Endothelial cell of umbilical vein (primary cell): ENCODE measurements around the gene C9orf72. TPM values are rescaled to one million over a fixed set of nuclear protein-coding genes. Genes with fewer than 3 reads are reported as not detected.

Experiments used
- BruUV-seq: library from RNA; stranded (reverse); fragments of 400-500 nt; replicated peaks from 2 replicates; lab custom pipeline; 2021; lab: Mats Ljungman, UMichigan
- CTCF ChIA-PET: fragments of 300-600, 350-600 bp; sonication (Branson Sonifier 250); formaldehyde crosslinking; loops from one replicate; lab custom pipeline; 2021; ENCODE audit warnings: antibody characterized with exemption, inconsistent platforms; lab: Charles Lee
- POLR2A ChIA-PET: fragments of 300-600, 350-600 bp; sonication (Branson Sonifier 250); formaldehyde crosslinking; loops from one replicate; lab custom pipeline; 2021; ENCODE audit warnings: antibody characterized with exemption, inconsistent platforms; lab: Charles Lee
- DNase-seq: peaks from one replicate; pipeline ENCODE4 v3.0.0-alpha.2; 2011; ENCODE audit warnings: low read depth, low spot score
- FAIRE-seq: peaks from 2 replicates; lab custom pipeline; 2011; peaks lifted over from hg19 to GRCh38; lab: Jason Lieb, UNC
- H2AFZ ChIP-seq: 2 replicates; pipeline ENCODE4 v1.6.0; 2012; ENCODE audit warnings: low read depth, low read length, control low read depth, inconsistent platforms
- H3K27ac ChIP-seq: 2 replicates; pipeline ENCODE4 v1.5.1; 2011; ENCODE audit warnings: low read depth, mild to moderate bottlenecking, control low read depth, low read length, moderate library complexity; ENCODE audit not compliant: insufficient read depth
- H3K27me3 ChIP-seq, 2 experiments: 2 replicates each; pipeline versions ENCODE4 v1.6.0 to v1.6.1; 2011; ENCODE audit warnings: low read length in 2 of 2, mixed read lengths in 1 of 2; ENCODE audit not compliant: control insufficient read depth in 2 of 2, insufficient read depth in 2 of 2
- H3K36me3 ChIP-seq, 2 experiments: 2 replicates in 1 of 2; 3 replicates in 1 of 2; pipeline ENCODE4 v1.5.1; 2011; ENCODE audit warnings: low read length in 2 of 2, mild to moderate bottlenecking in 1 of 2, moderate library complexity in 1 of 2; ENCODE audit not compliant: control insufficient read depth in 2 of 2, insufficient read depth in 2 of 2; ENCODE audit errors: extremely low read depth in 1 of 2
- H3K4me1 ChIP-seq: 3 replicates; pipeline ENCODE4 v1.5.1; 2011; ENCODE audit warnings: mild to moderate bottlenecking, low read length; ENCODE audit not compliant: control insufficient read depth, insufficient read depth; ENCODE audit errors: extremely low read depth
- H3K4me2 ChIP-seq: 2 replicates; pipeline ENCODE4 v1.6.1; 2011; ENCODE audit warnings: low read length, control low read depth, mixed read lengths; ENCODE audit not compliant: insufficient read depth
- H3K4me3 ChIP-seq, 3 experiments: fragments of 200-600 bp in 1 of 3; sonication (generic), shearing (Covaris generic) in 1 of 3; replicated peaks in 1 of 3; 2 replicates each; pipeline ENCODE4 v1.5.1; 2011 to 2016; ENCODE audit warnings: control low read depth in 3 of 3, low read length in 3 of 3, mild to moderate bottlenecking in 2 of 3, inconsistent platforms in 1 of 3, low read depth in 1 of 3, moderate library complexity in 1 of 3; ENCODE audit not compliant: insufficient read depth in 1 of 3
- H3K79me2 ChIP-seq: 2 replicates; pipeline ENCODE4 v1.6.0; 2012; ENCODE audit warnings: low read length, inconsistent platforms; ENCODE audit not compliant: control insufficient read depth, insufficient read depth
- H3K9ac ChIP-seq: replicated peaks from 2 replicates; pipeline ENCODE3; 2011; ENCODE audit warnings: low read length, control low read depth; ENCODE audit not compliant: insufficient read depth; ENCODE audit errors: extremely low read depth
- H3K9me1 ChIP-seq: replicated peaks from 3 replicates; pipeline ENCODE4 v1.6.0; 2011; ENCODE audit warnings: mild to moderate bottlenecking, low read length; ENCODE audit not compliant: control insufficient read depth, insufficient read depth; ENCODE audit errors: extremely low read depth
- H3K9me3 ChIP-seq: replicated peaks from 2 replicates; pipeline ENCODE4 v1.5.1; 2012; ENCODE audit warnings: low read length, inconsistent platforms; ENCODE audit not compliant: control insufficient read depth, insufficient read depth
- H4K20me1 ChIP-seq: replicated peaks from 2 replicates; pipeline ENCODE3; 2011; ENCODE audit warnings: mild to moderate bottlenecking, low read length; ENCODE audit not compliant: control insufficient read depth, insufficient read depth; ENCODE audit errors: extremely low read depth
- EZH2 ChIP-seq: IDR thresholded peaks from 2 replicates; pipeline ENCODE4 v1.6.1; 2012; ENCODE audit warnings: borderline replicate concordance, low read depth, mild to moderate bottlenecking, moderate library complexity, low read length, inconsistent platforms; ENCODE audit not compliant: severe bottlenecking
- FOS ChIP-seq: IDR thresholded peaks from 2 replicates; pipeline ENCODE4 v1.6.1; 2011; ENCODE audit warnings: mild to moderate bottlenecking, low read length, moderate library complexity, borderline replicate concordance; ENCODE audit not compliant: insufficient read depth
- GATA2 ChIP-seq: IDR thresholded peaks from 2 replicates; pipeline ENCODE4 v1.7.0; 2011; ENCODE audit warnings: low read depth, mild to moderate bottlenecking, moderate library complexity, mixed read lengths, low read length; ENCODE audit not compliant: insufficient read length, insufficient read depth
- JUN ChIP-seq: IDR thresholded peaks from 2 replicates; pipeline ENCODE4 v1.6.1; 2011; ENCODE audit warnings: borderline replicate concordance, low read depth; ENCODE audit not compliant: insufficient read length, insufficient read depth
- MYC ChIP-seq: IDR thresholded peaks from one replicate; pipeline ENCODE4 v1.6.1; 2011; ENCODE audit warnings: mild to moderate bottlenecking, low read depth, low read length
- POLR2A ChIP-seq: IDR thresholded peaks from 2 replicates; pipeline ENCODE4 v1.6.1; 2012; ENCODE audit warnings: low read depth, mild to moderate bottlenecking, control low read depth, low read length
- POLR2AphosphoS5 ChIP-seq: IDR thresholded peaks from 2 replicates; pipeline ENCODE4 v1.6.1; 2012; ENCODE audit warnings: low read depth, mild to moderate bottlenecking, control low read depth, low read length, moderate library complexity; ENCODE audit not compliant: insufficient read depth
- dilution Hi-C: fragments of 300-500 bp; cut with MboI; formaldehyde crosslinking; loops from one replicate; pipeline ENCODE4 v1.15.0; 2019; ENCODE audit warnings: low sequenced_read_pairs; ENCODE audit not compliant: extremely low pct_ligation_motif_present
- intact Hi-C: fragments of 100-400 bp; cut with micrococcal nuclease; formaldehyde crosslinking; loops from one replicate; pipeline ENCODE4 v1.10.0; 2022
- polyA plus RNA-seq, 4 experiments: library from polyadenylated mRNA; depleted of rRNA in 3 of 4; stranded (reverse) in 3 of 4; unstranded in 1 of 4; fragments of >200 nt; gene quantifications; 2 replicates each; pipeline versions ENCODE4 v1.2.1 to v1.2.3, GENCODE V29; 2011 to 2012; ENCODE audit warnings: missing spikeins in 1 of 4
- total RNA-seq: library from RNA; stranded (reverse); gene quantifications from 2 replicates; pipeline ENCODE4 v1.2.3, GENCODE V29; 2021
- TF ChIP-seq, protein P1 (sequence below): IDR thresholded peaks from 2 replicates; pipeline ENCODE4 v1.6.1; 2011; ENCODE audit not compliant: insufficient read depth, insufficient read length
- TF ChIP-seq, protein P2 (sequence below), 2 donors: IDR thresholded peaks; 1 replicate in 1 of 2; 2 replicates in 1 of 2; pipeline ENCODE4 v1.5.1; 2011; ENCODE audit warnings: low read length in 2 of 2, mild to moderate bottlenecking in 2 of 2, moderate library complexity in 2 of 2, control low read depth in 1 of 2, inconsistent platforms in 1 of 2, low read depth in 1 of 2; ENCODE audit not compliant: insufficient read depth in 1 of 2; ENCODE audit errors: extremely low read depth in 1 of 2

Gene C9orf72
- total and polyA plus RNA-seq, 2 donors (not counting 3 experiments of a cell fraction or from before 2014, with no cell fraction given) = 2.7 to 7.3 TPM

DNA sequence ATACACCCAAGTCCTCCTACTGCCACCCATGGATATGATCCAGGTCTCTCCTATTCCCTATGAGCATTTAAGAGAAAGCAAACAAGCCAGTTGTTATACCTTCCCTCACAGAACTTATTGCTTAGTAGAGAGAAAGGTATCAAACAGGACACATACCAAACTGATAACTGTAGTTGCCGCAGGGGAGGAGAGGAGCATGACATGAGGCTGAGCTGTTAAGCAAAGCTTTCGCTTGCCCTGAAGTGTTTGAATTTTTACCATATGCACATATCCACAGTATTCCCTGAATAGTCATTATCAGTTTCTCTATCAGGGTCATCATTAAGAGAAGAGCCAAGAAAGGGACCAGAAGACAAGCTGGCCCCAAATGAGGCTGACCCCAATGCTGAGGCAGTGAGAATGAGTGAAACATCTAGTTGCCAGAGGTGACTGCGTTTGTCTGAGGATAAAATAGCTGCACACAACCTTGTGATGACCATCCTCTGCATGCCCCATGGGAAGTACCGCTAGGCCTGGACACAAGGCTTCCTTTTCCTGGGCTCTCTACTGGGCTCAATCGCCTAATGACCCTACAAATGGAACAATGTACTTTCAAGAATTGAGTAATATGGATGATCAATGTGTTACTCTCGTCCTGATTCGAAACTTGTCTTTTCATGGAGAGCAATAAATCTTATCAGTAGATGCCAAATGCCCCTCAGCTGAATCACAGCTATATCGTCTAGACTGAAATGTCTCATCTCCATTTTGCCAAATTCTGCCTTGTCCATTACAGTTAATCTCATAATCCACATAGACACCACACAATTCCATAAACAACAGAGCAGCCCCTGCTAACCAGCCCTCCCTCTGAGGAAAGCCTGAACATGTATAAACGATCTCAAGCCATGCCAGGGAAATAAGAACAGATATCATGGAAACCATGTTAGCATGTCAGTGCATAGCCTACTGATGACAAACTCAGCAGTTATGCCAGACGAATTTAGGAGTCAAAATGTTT, 53.5 kb downstream of the C9orf72 start:
- no TSS peak for BruUV-seq
- Histone ChIP-seq H3K27me3 (peaks cover 0 to 7% of the 10 kb centered on the region in 2 experiments), H3K9me3 (no peaks in the 10 kb centered on the region), H3K79me2 (no peaks in the 10 kb centered on the region), H3K36me3 (no peaks in the 10 kb centered on the region), H3K4me3 (no peak overlapping the region), H3K27ac (no peak overlapping the region), H2AFZ (no peak overlapping the region), H3K9ac (no peak overlapping the region), H3K4me2 (no peak overlapping the region), H4K20me1 (no peaks in the 10 kb centered on the region), H3K4me1 (no peaks in the 10 kb centered on the region), H3K9me1 (no peaks in the 10 kb centered on the region)
- ChIA-PET CTCF (interaction anchor here (0.6 kb wide), 1 partner anchor 186 kb away, joined by 4 read pairs; no protein-coding TSS in a partner anchor), POLR2A (no interaction called here)
- no peak for FAIRE-seq
- dilution Hi-C loops (loop anchor here (25.0 kb wide), 1 partner anchor 182 kb away; no protein-coding TSS in a partner anchor), intact Hi-C loops (no loop called here)
- TF ChIP-seq, protein P1, sequence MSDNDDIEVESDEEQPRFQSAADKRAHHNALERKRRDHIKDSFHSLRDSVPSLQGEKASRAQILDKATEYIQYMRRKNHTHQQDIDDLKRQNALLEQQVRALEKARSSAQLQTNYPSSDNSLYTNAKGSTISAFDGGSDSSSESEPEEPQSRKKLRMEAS = no peak
- TF ChIP-seq, protein P2, sequence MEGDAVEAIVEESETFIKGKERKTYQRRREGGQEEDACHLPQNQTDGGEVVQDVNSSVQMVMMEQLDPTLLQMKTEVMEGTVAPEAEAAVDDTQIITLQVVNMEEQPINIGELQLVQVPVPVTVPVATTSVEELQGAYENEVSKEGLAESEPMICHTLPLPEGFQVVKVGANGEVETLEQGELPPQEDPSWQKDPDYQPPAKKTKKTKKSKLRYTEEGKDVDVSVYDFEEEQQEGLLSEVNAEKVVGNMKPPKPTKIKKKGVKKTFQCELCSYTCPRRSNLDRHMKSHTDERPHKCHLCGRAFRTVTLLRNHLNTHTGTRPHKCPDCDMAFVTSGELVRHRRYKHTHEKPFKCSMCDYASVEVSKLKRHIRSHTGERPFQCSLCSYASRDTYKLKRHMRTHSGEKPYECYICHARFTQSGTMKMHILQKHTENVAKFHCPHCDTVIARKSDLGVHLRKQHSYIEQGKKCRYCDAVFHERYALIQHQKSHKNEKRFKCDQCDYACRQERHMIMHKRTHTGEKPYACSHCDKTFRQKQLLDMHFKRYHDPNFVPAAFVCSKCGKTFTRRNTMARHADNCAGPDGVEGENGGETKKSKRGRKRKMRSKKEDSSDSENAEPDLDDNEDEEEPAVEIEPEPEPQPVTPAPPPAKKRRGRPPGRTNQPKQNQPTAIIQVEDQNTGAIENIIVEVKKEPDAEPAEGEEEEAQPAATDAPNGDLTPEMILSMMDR (IDR thresholded peaks at IDR 0.05; ENCODE audit: extremely low read depth in 1 of 2, insufficient read depth in 1 of 2, low read depth in 1 of 2, low read length in 2 of 2) = no peak
- TF ChIP-seq EZH2 (no peak), JUN (no peak), FOS (no peak), GATA2 (no peak), POLR2A (no peak), MYC (no peak), POLR2AphosphoS5 (no peak)
- no peak for DNase-seq
